GM23248 (cell line): ENCODE measurements around the gene NRP1.

ENCODE experiments used
- EZH2 ChIP-seq: fragments of 200-600 bp; sonication (generic); IDR thresholded peaks from 2 replicates; pipeline ENCODE4 v1.6.1; 2018; ENCODE audit warnings: antibody characterized with exemption, mild to moderate bottlenecking; ENCODE audit not compliant: insufficient read depth, poor library complexity, severe bottlenecking
- EZH2phosphoT487 ChIP-seq: fragments of 200-600 bp; sonication (generic); IDR thresholded peaks from 2 replicates; pipeline ENCODE4 v1.6.1; 2018; ENCODE audit warnings: antibody characterized with exemption, moderate library complexity, mild to moderate bottlenecking, low read depth; ENCODE audit not compliant: insufficient read depth

DNA sequence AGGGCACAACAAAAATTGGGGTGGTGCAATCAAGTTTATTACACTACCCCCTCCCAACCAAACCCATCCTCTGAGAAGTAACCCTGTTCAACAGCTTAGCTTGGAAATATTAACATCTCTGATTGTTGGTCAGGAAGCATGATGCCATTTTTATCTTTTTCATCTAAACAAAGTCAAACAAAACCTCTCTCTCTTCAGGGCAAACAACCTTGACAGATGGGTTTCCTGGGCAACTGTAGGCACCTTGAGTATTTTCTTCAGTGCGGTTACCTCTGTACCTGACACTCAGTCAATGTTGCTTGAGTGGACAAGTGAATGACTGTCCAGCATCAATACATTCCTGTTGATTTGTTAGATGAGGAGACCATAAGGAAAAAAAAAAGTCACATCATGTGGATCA, 183.6 kb downstream of the NRP1 start:
- no peak for TF ChIP-seq EZH2phosphoT487
- no peak for TF ChIP-seq EZH2
